Stomach (tissue), 4 donors: ENCODE data around the gene COA3.

Experiments
- EP300 ChIP-seq: sonication (generic); formaldehyde crosslinking; IDR thresholded peaks from one replicate; pipeline ENCODE4 v1.6.1; 2017; ENCODE audit warnings: antibody characterized with exemption
- POLR2A ChIP-seq, 4 donors: fragments of 450-650 bp; IDR thresholded peaks; one replicate each; pipeline ENCODE4 v1.6.1; 2016; ENCODE audit warnings: antibody characterized with exemption in 4 of 4, control low read depth in 2 of 4, mild to moderate bottlenecking in 1 of 4, moderate library complexity in 1 of 4
- TF ChIP-seq, protein P1 (sequence below), 7 experiments: fragments of 450-650 bp in 4 of 7; fragments of 200-600 bp in 3 of 7; sonication (generic) in 3 of 7; IDR thresholded peaks; one replicate each; pipeline ENCODE4 v1.5.1; 2016 to 2019; ENCODE audit warnings: antibody characterized with exemption in 7 of 7, control low read depth in 2 of 7, mild to moderate bottlenecking in 1 of 7

GRCh38 chr17:42830971-42831370 lies 32.5 kb upstream of the COA3 start:
- TF ChIP-seq EP300 = no peak
- TF ChIP-seq POLR2A (IDR thresholded peaks at IDR 0.05) = no peak
- TF ChIP-seq, protein P1, sequence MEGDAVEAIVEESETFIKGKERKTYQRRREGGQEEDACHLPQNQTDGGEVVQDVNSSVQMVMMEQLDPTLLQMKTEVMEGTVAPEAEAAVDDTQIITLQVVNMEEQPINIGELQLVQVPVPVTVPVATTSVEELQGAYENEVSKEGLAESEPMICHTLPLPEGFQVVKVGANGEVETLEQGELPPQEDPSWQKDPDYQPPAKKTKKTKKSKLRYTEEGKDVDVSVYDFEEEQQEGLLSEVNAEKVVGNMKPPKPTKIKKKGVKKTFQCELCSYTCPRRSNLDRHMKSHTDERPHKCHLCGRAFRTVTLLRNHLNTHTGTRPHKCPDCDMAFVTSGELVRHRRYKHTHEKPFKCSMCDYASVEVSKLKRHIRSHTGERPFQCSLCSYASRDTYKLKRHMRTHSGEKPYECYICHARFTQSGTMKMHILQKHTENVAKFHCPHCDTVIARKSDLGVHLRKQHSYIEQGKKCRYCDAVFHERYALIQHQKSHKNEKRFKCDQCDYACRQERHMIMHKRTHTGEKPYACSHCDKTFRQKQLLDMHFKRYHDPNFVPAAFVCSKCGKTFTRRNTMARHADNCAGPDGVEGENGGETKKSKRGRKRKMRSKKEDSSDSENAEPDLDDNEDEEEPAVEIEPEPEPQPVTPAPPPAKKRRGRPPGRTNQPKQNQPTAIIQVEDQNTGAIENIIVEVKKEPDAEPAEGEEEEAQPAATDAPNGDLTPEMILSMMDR (IDR thresholded peaks at IDR 0.05) = no peak
